PC-9 (cell line): ENCODE measurements around the gene SYNPR. TPM values are rescaled to one million over a fixed set of nuclear protein-coding genes. Genes with fewer than 3 reads are reported as not detected.
A peak's percentile ranks its signal among the peaks of the same experiment; 100 is the strongest.
"Not testable (repeated sequence)": the region's sequence is repeated elsewhere in the genome, so short reads cannot be mapped to it uniquely, and the experiment has no call there.

Source experiments
- BruUV-seq: library from RNA; stranded (reverse); fragments of 400-500 nt; replicated peaks from 2 replicates; lab custom pipeline; 2021; lab: Mats Ljungman, UMichigan
- CTCF ChIA-PET: fragments of 300-600 bp; sonication (Branson Sonifier 250); formaldehyde crosslinking; loops from one replicate; lab custom pipeline; 2022; ENCODE audit warnings: antibody characterized with exemption; lab: Charles Lee
- POLR2A ChIA-PET: fragments of 300-600 bp; sonication (Branson Sonifier 250); formaldehyde crosslinking; loops from one replicate; lab custom pipeline; 2022; ENCODE audit warnings: antibody characterized with exemption; ENCODE audit not compliant: unreplicated experiment; lab: Charles Lee
- DNase-seq, 2 experiments: peaks; one replicate each; pipeline versions ENCODE4 v3.0.0 to v3.0.0-alpha.2; 2015 to 2022; ENCODE audit warnings: mixed read lengths in 1 of 2
- H2AFZ ChIP-seq: fragments of 200-600 bp; sonication (generic); 2 replicates; pipeline ENCODE4 v1.8.1; 2017; ENCODE audit warnings: antibody characterized with exemption
- H3F3A ChIP-seq: fragments of 200-600 bp; sonication (generic); 2 replicates; pipeline ENCODE4 v1.8.1; 2017; ENCODE audit warnings: antibody characterized with exemption, mild to moderate bottlenecking, low read depth; ENCODE audit not compliant: insufficient read depth
- H3K27ac ChIP-seq: fragments of 200-600 bp; sonication (generic); 2 replicates; pipeline ENCODE4 v1.6.1; 2016; ENCODE audit warnings: mixed run types
- H3K27me3 ChIP-seq: fragments of 200-600 bp; sonication (generic); 2 replicates; pipeline ENCODE4 v1.6.1; 2016; ENCODE audit warnings: low read depth, mixed run types; ENCODE audit not compliant: insufficient read depth
- H3K36me3 ChIP-seq: fragments of 200-600 bp; sonication (generic); 2 replicates; pipeline ENCODE4 v1.6.1; 2016; ENCODE audit warnings: low read depth, mixed run types
- H3K4me1 ChIP-seq: fragments of 200-600 bp; sonication (generic); replicated peaks from 2 replicates; pipeline ENCODE4 v1.6.1; 2016; ENCODE audit warnings: mixed run types; ENCODE audit not compliant: insufficient read depth
- H3K4me2 ChIP-seq: fragments of 200-600 bp; sonication (generic); 2 replicates; pipeline ENCODE4 v1.6.1; 2017; ENCODE audit warnings: mixed run types
- H3K4me3 ChIP-seq: fragments of 200-600 bp; sonication (generic); 2 replicates; pipeline ENCODE4 v1.6.1; 2016; ENCODE audit warnings: mixed run types
- H3K79me2 ChIP-seq: fragments of 200-600 bp; sonication (generic); 2 replicates; pipeline ENCODE4 v1.6.1; 2017; ENCODE audit warnings: low read depth, mixed run types
- H3K9me2 ChIP-seq: fragments of 200-600 bp; sonication (generic); 2 replicates; pipeline ENCODE4 v1.8.1; 2017; ENCODE audit warnings: mild to moderate bottlenecking; ENCODE audit not compliant: insufficient read depth
- H3K9me3 ChIP-seq: fragments of 200-600 bp; sonication (generic); 2 replicates; pipeline ENCODE4 v1.8.1; 2016; ENCODE audit warnings: low read depth; ENCODE audit not compliant: insufficient read depth
- H4K20me1 ChIP-seq: fragments of 200-600 bp; sonication (generic); 2 replicates; pipeline ENCODE4 v1.8.1; 2017; ENCODE audit not compliant: insufficient read depth
- EZH2 ChIP-seq: fragments of 200-600 bp; sonication (generic); IDR thresholded peaks from 2 replicates; pipeline ENCODE4 v1.8.0; 2017; ENCODE audit warnings: antibody characterized with exemption, low read depth
- intact Hi-C: fragments of 100-400 bp; cut with micrococcal nuclease; formaldehyde crosslinking; loops from one replicate; pipeline ENCODE4 v1.10.0; 2022; ENCODE audit not compliant: unreplicated experiment
- total RNA-seq: library from RNA; stranded (reverse); gene quantifications from 2 replicates; pipeline ENCODE4 v1.2.3, GENCODE V29; 2021
- TF ChIP-seq, protein P1 (sequence below): fragments of 200-600 bp; sonication (generic); conservative IDR thresholded peaks from 2 replicates; pipeline ENCODE4 v1.6.1; 2017; ENCODE audit warnings: mixed run types, antibody characterized with exemption, mild to moderate bottlenecking, moderate library complexity

SYNPR gene
- total RNA-seq, 1 experiment from 2014 or later, result not detected

- intact Hi-C loops, result no loop called here
- Histone ChIP-seq H3K79me2 (no peaks in the 10 kb centered on the region), H3K27me3 (no peaks in the 10 kb centered on the region), H3K4me2 (no peak overlapping the region), H3K9me3 (no peaks in the 10 kb centered on the region), H3F3A (no peaks in the 10 kb centered on the region), H3K27ac (no peak overlapping the region), H4K20me1 (no peaks in the 10 kb centered on the region), H3K9me2 (no peaks in the 10 kb centered on the region), H2AFZ (no peak overlapping the region), H3K4me1 (no peaks in the 10 kb centered on the region), H3K4me3 (no peak overlapping the region), H3K36me3 (no peaks in the 10 kb centered on the region)
- TF ChIP-seq, protein P1, sequence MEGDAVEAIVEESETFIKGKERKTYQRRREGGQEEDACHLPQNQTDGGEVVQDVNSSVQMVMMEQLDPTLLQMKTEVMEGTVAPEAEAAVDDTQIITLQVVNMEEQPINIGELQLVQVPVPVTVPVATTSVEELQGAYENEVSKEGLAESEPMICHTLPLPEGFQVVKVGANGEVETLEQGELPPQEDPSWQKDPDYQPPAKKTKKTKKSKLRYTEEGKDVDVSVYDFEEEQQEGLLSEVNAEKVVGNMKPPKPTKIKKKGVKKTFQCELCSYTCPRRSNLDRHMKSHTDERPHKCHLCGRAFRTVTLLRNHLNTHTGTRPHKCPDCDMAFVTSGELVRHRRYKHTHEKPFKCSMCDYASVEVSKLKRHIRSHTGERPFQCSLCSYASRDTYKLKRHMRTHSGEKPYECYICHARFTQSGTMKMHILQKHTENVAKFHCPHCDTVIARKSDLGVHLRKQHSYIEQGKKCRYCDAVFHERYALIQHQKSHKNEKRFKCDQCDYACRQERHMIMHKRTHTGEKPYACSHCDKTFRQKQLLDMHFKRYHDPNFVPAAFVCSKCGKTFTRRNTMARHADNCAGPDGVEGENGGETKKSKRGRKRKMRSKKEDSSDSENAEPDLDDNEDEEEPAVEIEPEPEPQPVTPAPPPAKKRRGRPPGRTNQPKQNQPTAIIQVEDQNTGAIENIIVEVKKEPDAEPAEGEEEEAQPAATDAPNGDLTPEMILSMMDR, result no peak
- no peak for TF ChIP-seq EZH2
- no peak for DNase-seq
- no TSS peak for BruUV-seq
- CTCF ChIA-PET, result no interaction called here
- POLR2A ChIA-PET, result no interaction called here
Measured at GRCh38 chr3:63248015-63248414, 30.1 kb upstream of the SYNPR start.

- DNase-seq, result no peak
- POLR2A ChIA-PET, result no interaction called here
- H2AFZ ChIP-seq, result no peak overlapping the region
- no peaks in the 10 kb centered on the region for H3K9me2 ChIP-seq
- H3K27ac ChIP-seq, result no peak overlapping the region
- no peaks in the 10 kb centered on the region for H3K9me3 ChIP-seq
- H3K4me2 ChIP-seq, result no peak overlapping the region
- no peaks in the 10 kb centered on the region for H4K20me1 ChIP-seq
- H3K36me3 ChIP-seq, result no peaks in the 10 kb centered on the region
- no peaks in the 10 kb centered on the region for H3K27me3 ChIP-seq
- intact Hi-C loops, result no loop called here
- no peak overlapping the region for H3K4me3 ChIP-seq
- H3K79me2 ChIP-seq, result no peaks in the 10 kb centered on the region
- H3F3A ChIP-seq, result no peaks in the 10 kb centered on the region
- TF ChIP-seq EZH2, result no peak
- TF ChIP-seq, protein P1, result no peak
- BruUV-seq, result no TSS peak
- CTCF ChIA-PET, result no interaction called here
- no peaks in the 10 kb centered on the region for H3K4me1 ChIP-seq
Measured at GRCh38 chr3:63251499-63251898, 26.6 kb upstream of the SYNPR start.

DNA sequence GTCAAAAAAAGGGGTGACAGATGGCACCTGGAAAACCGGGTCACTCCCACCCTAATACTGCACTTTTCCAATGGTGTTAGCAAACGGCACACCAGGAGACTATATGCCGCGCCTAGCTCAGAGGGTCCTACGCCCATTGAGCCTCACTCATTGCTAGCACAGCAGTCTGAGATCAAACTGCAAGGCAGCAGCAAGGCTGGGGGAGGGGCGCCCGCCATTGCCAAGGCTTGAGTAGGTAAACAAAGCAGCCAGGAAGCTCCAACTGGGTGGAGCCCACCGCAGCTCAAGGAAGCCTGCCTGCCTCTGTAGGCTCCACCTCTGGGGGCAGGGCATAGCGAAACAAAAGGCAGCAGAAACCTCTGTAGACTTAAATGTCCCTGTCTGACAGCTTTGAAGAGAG lies 22.3 kb upstream of the SYNPR start:
- H3K9me3 ChIP-seq, H2AFZ ChIP-seq, intact Hi-C loops, H3K36me3 ChIP-seq, H3K4me2 ChIP-seq, H3F3A ChIP-seq, H3K27me3 ChIP-seq, H3K4me1 ChIP-seq, POLR2A ChIA-PET, H3K9me2 ChIP-seq, BruUV-seq, CTCF ChIA-PET, H4K20me1 ChIP-seq, H3K27ac ChIP-seq, H3K4me3 ChIP-seq, H3K79me2 ChIP-seq: not testable (repeated sequence)
- DNase-seq, result peak in 1 of 2 experiments; percentile 0

- no peak overlapping the region for H3K4me2 ChIP-seq
- H3F3A ChIP-seq, result no peaks in the 10 kb centered on the region
- BruUV-seq, result no TSS peak
- H2AFZ ChIP-seq, result no peak overlapping the region
- intact Hi-C loops, result no loop called here
- H3K27me3 ChIP-seq, result no peaks in the 10 kb centered on the region
- H3K4me3 ChIP-seq, result no peak overlapping the region
- H4K20me1 ChIP-seq, result no peaks in the 10 kb centered on the region
- POLR2A ChIA-PET, result no interaction called here
- DNase-seq, result no peak
- H3K9me3 ChIP-seq, result no peaks in the 10 kb centered on the region
- H3K36me3 ChIP-seq, result no peaks in the 10 kb centered on the region
- CTCF ChIA-PET, result no interaction called here
- H3K27ac ChIP-seq, result no peak overlapping the region
- no peaks in the 10 kb centered on the region for H3K9me2 ChIP-seq
- no peaks in the 10 kb centered on the region for H3K4me1 ChIP-seq
- TF ChIP-seq, protein P1, result no peak
- TF ChIP-seq EZH2, result no peak
- H3K79me2 ChIP-seq, result no peaks in the 10 kb centered on the region
Measured at GRCh38 chr3:63264716-63265115, 13.4 kb upstream of the SYNPR start.
